Lung (tissue), 12 donors: Measurements from ENCODE around the gene SHF. TPM values are rescaled to one million over a fixed set of nuclear protein-coding genes. Genes with fewer than 3 reads are reported as not detected.

Experiments
- ATAC-seq: fragments of 200-7000 bp; cut with Tn5 transposase; one replicate; pipeline ENCODE4 v1.9.1; 2020; ENCODE audit warnings: moderate number of reproducible peaks; ENCODE audit not compliant: insufficient read depth, low FRiP score
- DNase-seq, 3 donors: peaks; one replicate each; pipeline ENCODE4 v3.0.0-alpha.2; 2013 to 2017
- H3K27ac ChIP-seq, 2 donors: one replicate each; pipeline ENCODE4 v1.5.1; 2013; ENCODE audit warnings: mild to moderate bottlenecking in 2 of 2, moderate library complexity in 2 of 2, control low read depth in 1 of 2, inconsistent platforms in 1 of 2, low read depth in 1 of 2, low read length in 1 of 2
- H3K27me3 ChIP-seq, 3 donors: one replicate each; pipeline ENCODE4 v1.5.1; 2013; ENCODE audit warnings: low read length in 2 of 3; ENCODE audit not compliant: control insufficient read depth in 3 of 3, insufficient read depth in 3 of 3
- H3K36me3 ChIP-seq, 4 donors: one replicate each; pipeline ENCODE4 v1.5.1; 2013; ENCODE audit warnings: low read length in 4 of 4, mild to moderate bottlenecking in 1 of 4, moderate library complexity in 1 of 4; ENCODE audit not compliant: control insufficient read depth in 4 of 4, insufficient read depth in 4 of 4
- H3K4me1 ChIP-seq, 5 donors: one replicate each; pipeline ENCODE4 v1.5.1; 2013; ENCODE audit warnings: low read length in 5 of 5, mild to moderate bottlenecking in 2 of 5, moderate library complexity in 1 of 5; ENCODE audit not compliant: control insufficient read depth in 5 of 5, insufficient read depth in 5 of 5
- H3K4me3 ChIP-seq: one replicate; pipeline ENCODE4 v1.5.1; 2013; ENCODE audit warnings: mild to moderate bottlenecking, control low read depth, moderate library complexity
- H3K9ac ChIP-seq, 2 donors: one replicate each; pipeline ENCODE4 v1.5.1; 2013; ENCODE audit warnings: low read length in 2 of 2, control low read depth in 1 of 2; ENCODE audit not compliant: insufficient read depth in 1 of 2
- H3K9me3 ChIP-seq, 4 donors: one replicate each; pipeline ENCODE4 v1.5.1; 2013; ENCODE audit warnings: low read length in 3 of 4, mild to moderate bottlenecking in 1 of 4, moderate library complexity in 1 of 4; ENCODE audit not compliant: control insufficient read depth in 4 of 4, insufficient read depth in 3 of 4
- CTCF ChIP-seq: IDR thresholded peaks from 2 replicates; pipeline ENCODE4 v1.5.1; 2012; ENCODE audit warnings: mild to moderate bottlenecking; ENCODE audit errors: control extremely low read depth, extremely low read depth
- WGBS, 2 donors: extraction: QIAGEN DNeasy Blood & Tissue Kit; methylation state at CpG; one replicate each; pipeline ENCODE4 v1.1.7; 2013; 5-methylcytosine and 5-hydroxymethylcytosine counted together
- polyA plus RNA-seq, 2 donors: library from polyadenylated mRNA; stranded (reverse); fragments of 200-250 nt; gene quantifications; one replicate each; pipeline ENCODE4 v1.2.1, GENCODE V29; 2013
- total RNA-seq, 2 donors: library from RNA; depleted of rRNA in 1 of 2; stranded (reverse); fragments of >200 nt in 1 of 2; gene quantifications; one replicate each; pipeline ENCODE4 v1.2.1, GENCODE V29; 2014 to 2021
- donor health status: control.
- donor health status: control.
- donor health status: Bipolar disorder and iron deficiency.
- donor health status: healthy.
- donor health status: DM: yes; HTN: yes; CAD: no.

SHF gene
- total and polyA plus RNA-seq, 4 donors: 1.9 to 15.9 (median 4.0) TPM

DNA sequence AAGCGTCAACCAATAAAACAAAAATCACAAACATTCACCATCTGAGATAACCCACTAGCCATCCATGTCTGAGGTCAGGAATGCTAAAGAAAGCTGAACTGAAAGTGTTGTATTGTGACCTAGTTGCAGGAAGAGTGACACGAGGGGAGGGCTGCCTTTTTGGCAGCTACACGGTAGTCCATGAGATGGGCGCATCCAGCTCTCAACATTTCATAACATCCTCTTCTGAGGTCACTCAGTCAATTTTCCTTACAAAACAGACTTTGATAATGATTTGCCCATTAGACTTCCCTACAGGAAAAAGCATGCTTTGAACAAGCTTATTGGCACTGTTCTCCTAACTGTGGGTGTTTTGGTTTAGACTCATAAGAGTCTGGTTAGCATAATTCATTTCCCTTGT is 15.4 kb upstream of the SHF start:
- Histone ChIP-seq H3K9ac (no peak overlapping the region), H3K9me3 (no peaks in the 10 kb centered on the region), H3K4me1 (peaks cover 0 to 3% (median 0%) of the 10 kb centered on the region in 5 donors), H3K27ac (no peak overlapping the region), H3K36me3 (no peaks in the 10 kb centered on the region), H3K27me3 (no peaks in the 10 kb centered on the region), H3K4me3 (no peak overlapping the region)
- DNase-seq: peak in 1 of 3 donors; percentile 25
- 22 to 30% methylated on average over 4 of the region's 4 CpGs for WGBS, 2 donors
- no peak for TF ChIP-seq CTCF
- no peak for ATAC-seq

DNA sequence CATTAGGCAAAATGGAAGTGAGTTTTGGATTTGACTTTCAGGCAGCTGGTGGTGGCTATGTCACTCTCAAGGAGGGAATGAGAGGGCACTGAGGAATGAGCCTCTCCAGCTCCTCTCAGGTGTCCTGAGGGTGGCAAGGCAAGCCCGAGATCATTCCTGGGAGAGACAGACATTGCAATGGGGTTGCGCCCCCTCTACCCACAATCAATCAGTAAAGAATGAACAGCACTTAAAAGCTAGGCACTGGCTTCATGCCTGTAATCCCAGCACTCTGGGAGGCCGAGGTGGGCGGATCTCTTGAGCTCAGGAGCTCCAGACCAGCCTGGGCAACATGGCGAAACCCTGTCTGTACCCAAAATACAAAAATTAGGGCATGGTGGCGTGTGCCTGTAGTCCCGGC is 14.1 kb upstream of the SHF start:
- no peak overlapping the region for H3K27ac ChIP-seq
- H3K27me3 ChIP-seq: no peaks in the 10 kb centered on the region
- ATAC-seq: no peak
- H3K9ac ChIP-seq: no peak overlapping the region
- no peak overlapping the region for H3K4me3 ChIP-seq
- DNase-seq: no peak
- H3K9me3 ChIP-seq: no peaks in the 10 kb centered on the region
- no peak for TF ChIP-seq CTCF
- 90 to 95% methylated on average over 7 of the region's 7 CpGs for WGBS, 2 donors
- no peaks in the 10 kb centered on the region for H3K36me3 ChIP-seq
- peaks cover 0 to 3% (median 0%) of the 10 kb centered on the region in 5 donors for H3K4me1 ChIP-seq

DNA sequence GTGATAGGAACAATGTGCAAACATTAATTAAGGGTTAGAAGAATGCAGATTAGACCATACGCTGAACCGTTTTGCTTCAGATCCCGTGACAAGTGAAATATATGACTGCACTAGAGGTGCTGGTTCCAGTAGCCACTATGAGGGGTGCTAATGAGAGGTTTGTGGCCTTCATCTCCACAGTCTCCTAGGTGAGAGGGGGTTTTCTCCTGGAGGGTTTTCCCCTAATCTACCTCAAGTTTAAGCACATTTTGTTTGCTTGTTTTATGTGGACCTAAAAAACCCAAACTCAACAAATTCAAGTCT is 13.7 kb upstream of the SHF start:
- H3K4me3 ChIP-seq: no peak overlapping the region
- peak overlapping the region in 1 of 2 donors; percentile 43 for H3K27ac ChIP-seq
- no peaks in the 10 kb centered on the region for H3K27me3 ChIP-seq
- H3K9ac ChIP-seq: peak overlapping the region in 1 of 2 donors; percentile 99
- no peak for DNase-seq
- no peaks in the 10 kb centered on the region for H3K9me3 ChIP-seq
- H3K36me3 ChIP-seq: no peaks in the 10 kb centered on the region
- H3K4me1 ChIP-seq: peaks cover 0 to 3% (median 0%) of the 10 kb centered on the region in 5 donors
- 88% methylated on average over 3 of the region's 3 CpGs for WGBS, 2 donors
- no peak for ATAC-seq
- no peak for TF ChIP-seq CTCF
